B cell (primary cell): Measurements from ENCODE around the gene COL25A1.

Experiments used
- EZH2 ChIP-seq: IDR thresholded peaks from 2 replicates; pipeline ENCODE4 v1.6.1; 2012; ENCODE audit warnings: borderline replicate concordance, low read depth, mild to moderate bottlenecking, moderate library complexity, low read length; ENCODE audit not compliant: insufficient read depth, poor library complexity, severe bottlenecking
- TF ChIP-seq, protein P1 (sequence below): fragments of 200-600 bp; IDR thresholded peaks from one replicate; pipeline ENCODE4 v1.8.0; 2022; ENCODE audit warnings: antibody characterized with exemption, mild to moderate bottlenecking

DNA sequence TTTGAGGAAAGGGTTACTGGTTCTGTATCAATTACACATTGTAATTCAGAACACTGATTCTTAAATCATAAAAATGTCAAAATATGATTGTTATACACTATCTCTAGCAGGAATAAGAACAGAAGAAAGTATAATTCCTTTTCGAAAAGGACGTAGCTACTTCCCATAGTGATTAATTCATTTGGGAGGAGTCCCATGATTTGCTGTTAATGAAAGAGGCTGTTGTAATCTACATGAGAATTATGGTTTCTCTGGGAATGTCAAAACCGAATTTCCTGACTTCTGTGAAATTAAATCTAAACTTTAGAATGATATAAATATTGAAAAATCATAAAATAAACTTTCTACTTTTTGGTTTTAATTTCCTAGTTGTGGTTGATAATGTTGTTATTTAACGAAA, 348.5 kb downstream of the COL25A1 start:
- TF ChIP-seq, protein P1, sequence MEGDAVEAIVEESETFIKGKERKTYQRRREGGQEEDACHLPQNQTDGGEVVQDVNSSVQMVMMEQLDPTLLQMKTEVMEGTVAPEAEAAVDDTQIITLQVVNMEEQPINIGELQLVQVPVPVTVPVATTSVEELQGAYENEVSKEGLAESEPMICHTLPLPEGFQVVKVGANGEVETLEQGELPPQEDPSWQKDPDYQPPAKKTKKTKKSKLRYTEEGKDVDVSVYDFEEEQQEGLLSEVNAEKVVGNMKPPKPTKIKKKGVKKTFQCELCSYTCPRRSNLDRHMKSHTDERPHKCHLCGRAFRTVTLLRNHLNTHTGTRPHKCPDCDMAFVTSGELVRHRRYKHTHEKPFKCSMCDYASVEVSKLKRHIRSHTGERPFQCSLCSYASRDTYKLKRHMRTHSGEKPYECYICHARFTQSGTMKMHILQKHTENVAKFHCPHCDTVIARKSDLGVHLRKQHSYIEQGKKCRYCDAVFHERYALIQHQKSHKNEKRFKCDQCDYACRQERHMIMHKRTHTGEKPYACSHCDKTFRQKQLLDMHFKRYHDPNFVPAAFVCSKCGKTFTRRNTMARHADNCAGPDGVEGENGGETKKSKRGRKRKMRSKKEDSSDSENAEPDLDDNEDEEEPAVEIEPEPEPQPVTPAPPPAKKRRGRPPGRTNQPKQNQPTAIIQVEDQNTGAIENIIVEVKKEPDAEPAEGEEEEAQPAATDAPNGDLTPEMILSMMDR, result no peak
- no peak for TF ChIP-seq EZH2
